B cell (primary cell): ENCODE results near the gene UBR1. TPM values are rescaled to one million over a fixed set of nuclear protein-coding genes. Genes with fewer than 3 reads are reported as not detected.

ENCODE experiments used
- ATAC-seq: fragments of 200-7000 bp; cut with Tn5 transposase; one replicate; pipeline ENCODE4 v1.10.0; 2021; ENCODE audit warnings: low read depth, mild to moderate bottlenecking, moderate number of reproducible peaks, moderate library complexity
- CTCF ChIA-PET: fragments of 350-600 bp; sonication (Branson Sonifier 250); formaldehyde crosslinking; loops from one replicate; lab custom pipeline; 2021; ENCODE audit warnings: antibody characterized with exemption, inconsistent platforms; lab: Charles Lee
- POLR2A ChIA-PET: fragments of 350-600 bp; sonication (Branson Sonifier 250); formaldehyde crosslinking; loops from one replicate; lab custom pipeline; 2021; ENCODE audit warnings: antibody characterized with exemption; lab: Charles Lee
- DNase-seq: peaks from one replicate; pipeline ENCODE4 v3.0.0; 2013
- H2AFZ ChIP-seq: 2 replicates; pipeline ENCODE4 v1.6.1; 2012; ENCODE audit warnings: mild to moderate bottlenecking, low read depth, low read length; ENCODE audit not compliant: insufficient read depth, poor library complexity, severe bottlenecking
- H3K27ac ChIP-seq, 2 donors: 1 replicate in 1 of 2; 2 replicates in 1 of 2; pipeline ENCODE4 v1.5.1; 2012 to 2013; ENCODE audit warnings: low read length in 2 of 2, mild to moderate bottlenecking in 2 of 2, moderate library complexity in 1 of 2
- H3K27me3 ChIP-seq, 4 experiments: fragments of 200-600 bp in 1 of 4; sonication (generic) in 1 of 4; replicated peaks in 1 of 4; 1 replicate in 2 of 4; 2 replicates in 2 of 4; pipeline versions ENCODE4 v1.6.1 to v1.7.0; 2013 to 2016; ENCODE audit warnings: low read length in 3 of 4, mild to moderate bottlenecking in 2 of 4, mixed read lengths in 1 of 4, moderate library complexity in 1 of 4; ENCODE audit not compliant: insufficient read depth in 4 of 4, control insufficient read depth in 3 of 4; ENCODE audit errors: control extremely low read depth in 1 of 4
- H3K36me3 ChIP-seq, 2 experiments: replicated peaks in 1 of 2; 1 replicate in 1 of 2; 2 replicates in 1 of 2; pipeline versions ENCODE4 v1.6.1 to v1.7.1; 2013; ENCODE audit warnings: low read length in 1 of 2; ENCODE audit not compliant: insufficient read depth in 2 of 2, control insufficient read depth in 1 of 2; ENCODE audit errors: control extremely low read depth in 1 of 2, extremely low read depth in 1 of 2
- H3K4me1 ChIP-seq, 2 donors: fragments of 200-600 bp in 1 of 2; sonication (generic) in 1 of 2; 1 replicate in 1 of 2; 2 replicates in 1 of 2; pipeline versions ENCODE4 v1.5.1 to v1.6.1; 2013 to 2017; ENCODE audit warnings: low read length in 2 of 2; ENCODE audit not compliant: control insufficient read depth in 2 of 2, insufficient read depth in 2 of 2
- H3K4me2 ChIP-seq: replicated peaks from 2 replicates; pipeline ENCODE3; 2012; ENCODE audit warnings: mild to moderate bottlenecking, low read depth, low read length; ENCODE audit not compliant: poor library complexity, severe bottlenecking
- H3K4me3 ChIP-seq, 5 experiments: fragments of 200-600 bp in 1 of 5; sonication (generic) in 1 of 5; 1 replicate in 3 of 5; 2 replicates in 2 of 5; pipeline versions ENCODE4 v1.5.1 to v1.7.0; 2011 to 2016; ENCODE audit warnings: low read length in 4 of 5, mild to moderate bottlenecking in 4 of 5, low read depth in 2 of 5, control low read depth in 1 of 5, moderate library complexity in 1 of 5; ENCODE audit not compliant: insufficient read depth in 1 of 5; ENCODE audit errors: control extremely low read depth in 1 of 5, extremely low read depth in 1 of 5
- H3K79me2 ChIP-seq: fragments of 200-600 bp; sonication (generic); one replicate; pipeline ENCODE4 v1.6.0; 2016; ENCODE audit warnings: low read length; ENCODE audit not compliant: control insufficient read depth, insufficient read depth
- H3K9ac ChIP-seq: fragments of 200-600 bp; sonication (generic); 2 replicates; pipeline ENCODE4 v1.6.1; 2017; ENCODE audit warnings: mild to moderate bottlenecking, low read length, moderate library complexity
- H3K9me3 ChIP-seq, 3 donors: one replicate each; pipeline versions ENCODE4 v1.6.1 to v1.7.1; 2013; ENCODE audit warnings: low read length in 2 of 3; ENCODE audit not compliant: control insufficient read depth in 2 of 3, insufficient read depth in 1 of 3; ENCODE audit errors: control extremely low read depth in 1 of 3
- H4K20me1 ChIP-seq: 2 replicates; pipeline ENCODE4 v1.6.0; 2012; ENCODE audit warnings: mild to moderate bottlenecking, low read length; ENCODE audit not compliant: insufficient read depth, control insufficient read depth, poor library complexity, severe bottlenecking
- H3K27ac Mint-ChIP-seq: one replicate; pipeline ENCODE4 v1.8.0; 2021; ENCODE audit warnings: mixed read lengths
- H3K27me3 Mint-ChIP-seq: one replicate; pipeline ENCODE4 v1.8.0; 2021; ENCODE audit warnings: mixed read lengths
- H3K4me1 Mint-ChIP-seq: one replicate; pipeline ENCODE4 v1.8.0; 2021; ENCODE audit warnings: mixed read lengths
- H3K4me3 Mint-ChIP-seq: one replicate; pipeline ENCODE4 v1.8.0; 2021; ENCODE audit warnings: mixed read lengths
- H3K9me3 Mint-ChIP-seq: one replicate; pipeline ENCODE4 v1.8.0; 2022; ENCODE audit warnings: mixed read lengths; ENCODE audit not compliant: insufficient read depth
- CTCF ChIP-seq: fragments of 200-600 bp; IDR thresholded peaks from one replicate; pipeline ENCODE4 v1.8.0; 2022; ENCODE audit warnings: antibody characterized with exemption, mild to moderate bottlenecking
- EZH2 ChIP-seq: IDR thresholded peaks from 2 replicates; pipeline ENCODE4 v1.6.1; 2012; ENCODE audit warnings: borderline replicate concordance, low read depth, mild to moderate bottlenecking, moderate library complexity, low read length; ENCODE audit not compliant: insufficient read depth, poor library complexity, severe bottlenecking
- WGBS: methylation state at CpG from one replicate; pipeline ENCODE4 v1.1.5; 2013; ENCODE audit warnings: missing lambda C conversion rate; ENCODE audit not compliant: insufficient coverage; 5-methylcytosine and 5-hydroxymethylcytosine counted together
- intact Hi-C: fragments of 100-400 bp; cut with micrococcal nuclease; formaldehyde crosslinking; loops from one replicate; pipeline ENCODE4 v1.10.0; 2022
- polyA plus RNA-seq: library from polyadenylated mRNA; depleted of rRNA; stranded (reverse); fragments of >200 nt; gene quantifications from 2 replicates; pipeline ENCODE4 v1.2.3, GENCODE V29; 2012
- total RNA-seq, 2 donors: library from RNA; stranded (reverse); fragments of 120-200 nt in 1 of 2; gene quantifications; 1 replicate in 1 of 2; 2 replicates in 1 of 2; pipeline versions ENCODE4 v1.2.3 to v1.2.4, GENCODE V29; 2013 to 2022

The UBR1 gene
- total and polyA plus RNA-seq, 2 donors (not counting 1 experiment from before 2014, with no cell fraction given) = 9.7 to 66.7 TPM

GRCh38 chr15:43121863-43122262 is 16.0 kb upstream of the UBR1 start:
- no peaks in the 10 kb centered on the region for H4K20me1 ChIP-seq
- DNase-seq = no peak
- no peak for ATAC-seq
- H3K79me2 ChIP-seq = no peaks in the 10 kb centered on the region
- CTCF ChIA-PET = interaction anchor here (1.2 to 1.6 kb wide), 2 partner anchors 10 to 15 kb away, joined by 4 to 6 read pairs; no protein-coding TSS in a partner anchor
- no peak for TF ChIP-seq EZH2
- POLR2A ChIA-PET = no interaction called here
- WGBS = no CpG with 5 or more reads among the region's 2 CpGs
- no peak overlapping the region for H3K4me3 ChIP-seq
- Mint-ChIP-seq H3K4me3 (peak overlapping the region; percentile 97), H3K27ac (no peak overlapping the region), H3K4me1 (peaks cover 39% of the 10 kb centered on the region), H3K27me3 (no peaks in the 10 kb centered on the region), H3K9me3 (no peaks in the 10 kb centered on the region)
- no peaks in the 10 kb centered on the region for H3K9me3 ChIP-seq
- no peaks in the 10 kb centered on the region for H3K36me3 ChIP-seq
- no peaks in the 10 kb centered on the region for H3K27me3 ChIP-seq
- peak overlapping the region; percentile 71 for H3K4me2 ChIP-seq
- H3K9ac ChIP-seq = no peak overlapping the region
- no peak overlapping the region for H2AFZ ChIP-seq
- peaks cover 27 to 37% of the 10 kb centered on the region in 2 donors for H3K4me1 ChIP-seq
- H3K27ac ChIP-seq = no peak overlapping the region
- intact Hi-C loops = loop anchor here (5.0 kb wide), 1 partner anchor 1150 kb away; the partner anchor contains the start of gene EHD4

- Mint-ChIP-seq H3K4me1 (peaks cover 36% of the 10 kb centered on the region), H3K4me3 (peak overlapping the region; percentile 15), H3K27me3 (no peaks in the 10 kb centered on the region), H3K9me3 (no peaks in the 10 kb centered on the region), H3K27ac (peak overlapping the region; percentile 87)
- H3K79me2 ChIP-seq = no peaks in the 10 kb centered on the region
- CTCF ChIA-PET = interaction anchor here (1.8 kb wide), 1 partner anchor 12 kb away, joined by 9 read pairs; the partner anchor contains the start of gene UBR1
- peak overlapping the region; percentile 61 for H3K4me2 ChIP-seq
- intact Hi-C loops = loop anchor here (1.0 to 2.0 kb wide), 2 partner anchors 13 to 14 kb away; partner anchors contain the start of genes TMEM62 and UBR1
- peaks cover 27 to 37% of the 10 kb centered on the region in 2 donors for H3K4me1 ChIP-seq
- H3K4me3 ChIP-seq = peak overlapping the region in 1 of 5 experiments; percentile 33
- no peak overlapping the region for H3K9ac ChIP-seq
- POLR2A ChIA-PET = interaction anchor here (1.2 to 2.0 kb wide), 3 partner anchors 13 to 628 kb away, joined by 3 to 7 read pairs (median 6); partner anchors contain the start of genes TMEM62, UBR1 and ZNF106
- ATAC-seq = no peak
- WGBS = 100% methylated on average over 2 of the region's 2 CpGs
- H3K27ac ChIP-seq = peak overlapping the region; percentile 60 to 68
- no peak for TF ChIP-seq EZH2
- no peak for TF ChIP-seq CTCF
- DNase-seq = no peak
- no peaks in the 10 kb centered on the region for H3K27me3 ChIP-seq
- peak overlapping the region; percentile 1 for H2AFZ ChIP-seq
- no peaks in the 10 kb centered on the region for H3K36me3 ChIP-seq
- no peaks in the 10 kb centered on the region for H4K20me1 ChIP-seq
- no peaks in the 10 kb centered on the region for H3K9me3 ChIP-seq
Measured at GRCh38 chr15:43118829-43119228, 13.0 kb upstream of the UBR1 start.
